ENCODE data around the gene CDK8. TPM values are rescaled to one million over a fixed set of nuclear protein-coding genes. Genes with fewer than 3 reads are reported as not detected.

Gene CDK8
- polyA plus RNA-seq, 2 of the 4 experiments (the other 2 are of a cell fraction): 9.9 to 20.9 TPM

- no peak overlapping the region for H3K27ac ChIP-seq
- ChIA-PET POLR2A (no interaction called here), CTCF (no interaction called here)
- no peaks in the 10 kb centered on the region for H3K4me1 ChIP-seq
- no peak overlapping the region for H3K4me3 ChIP-seq
- DNase-seq (ENCODE audit: low read depth in 1 of 2, low spot score in 1 of 2) (no peak), FAIRE-seq (no peak), ATAC-seq (no peak)
- no peaks in the 10 kb centered on the region for H3K9me3 ChIP-seq
- TF ChIP-seq PHF8 (IDR thresholded peaks at IDR 0.05; ENCODE audit: borderline replicate concordance, low read depth) (no peak), RNF2 (IDR thresholded peaks at IDR 0.05; ENCODE audit: borderline replicate concordance, low read depth) (no peak), CBX2 (IDR thresholded peaks at IDR 0.05; ENCODE audit: borderline replicate concordance, low read depth) (no peak), FOSB (CRISPR knock-in tag; IDR thresholded peaks at IDR 0.05) (no peak)
- no peak overlapping the region for H3K4me2 ChIP-seq
- 92% methylated on average over 5 of the region's 5 CpGs for WGBS (ENCODE audit: missing lambda C conversion rate)
These were observed 81.2 kb downstream of the CDK8 start for GRCh38 chr13:26335158-26335557.

- CTCF ChIA-PET: no interaction called here
- ATAC-seq: no peak
These were observed 86.9 kb downstream of the CDK8 start for GRCh38 chr13:26340807-26341206.

GRCh38 chr13:26342898-26343297, 89.0 kb downstream of the CDK8 start:
- DNase-seq (ENCODE audit: low read depth in 1 of 2, low spot score in 1 of 2) (no peak), ATAC-seq (no peak), FAIRE-seq (no peak)
- H3K4me1 ChIP-seq: no peaks in the 10 kb centered on the region
- no peak overlapping the region for H3K4me3 ChIP-seq
- WGBS (ENCODE audit: missing lambda C conversion rate): 93% methylated on average over 5 of the region's 5 CpGs
- CTCF ChIA-PET: no interaction called here
- TF ChIP-seq E2F6 (IDR thresholded peaks at IDR 0.05; ENCODE audit: borderline replicate concordance, low read depth) (no peak), CHD4 (IDR thresholded peaks at IDR 0.05; ENCODE audit: borderline replicate concordance) (no peak), HMGXB4 (CRISPR knock-in tag; IDR thresholded peaks at IDR 0.05; ENCODE audit: borderline replicate concordance) (no peak), RNF2 (IDR thresholded peaks at IDR 0.05; ENCODE audit: borderline replicate concordance, low read depth) (no peak)
- no peaks in the 10 kb centered on the region for H3K9me3 ChIP-seq
- H3K4me2 ChIP-seq: no peak overlapping the region
- H3K27ac ChIP-seq: no peak overlapping the region
- POLR2A ChIA-PET: no interaction called here

More at GRCh38 chr13:26340807-26341206, 86.9 kb downstream of the CDK8 start:
- DNase-seq (ENCODE audit: low read depth in 1 of 2, low spot score in 1 of 2): no peak
- H3K4me1 ChIP-seq: no peaks in the 10 kb centered on the region
- TF ChIP-seq CBX8 (IDR thresholded peaks at IDR 0.05) (no peak), USF2 (IDR thresholded peaks at IDR 0.05) (no peak), POLR2AphosphoS2 (conservative IDR thresholded peaks at IDR 0.05; ENCODE audit: low read length) (no peak), E2F6 (IDR thresholded peaks at IDR 0.05; ENCODE audit: borderline replicate concordance, low read depth) (no peak), TFCP2L1 (CRISPR knock-in tag; IDR thresholded peaks at IDR 0.05) (no peak), GATA3 (IDR thresholded peaks at IDR 0.05; ENCODE audit: borderline replicate concordance) (no peak), ESRRA (IDR thresholded peaks at IDR 0.05; ENCODE audit: borderline replicate concordance, low read length) (no peak), PBX3 (IDR thresholded peaks at IDR 0.05) (no peak), ELK1 (IDR thresholded peaks at IDR 0.05; ENCODE audit: low read depth, low read length) (no peak), NFE2L2 (conservative IDR thresholded peaks at IDR 0.05; ENCODE audit: low read length) (no peak), POLR2A (IDR thresholded peaks at IDR 0.05; ENCODE audit: low read length) (no peak), MAX (IDR thresholded peaks at IDR 0.05) (no peak), HOXA7 (CRISPR knock-in tag; IDR thresholded peaks at IDR 0.05) (no peak), NR3C1 (IDR thresholded peaks at IDR 0.05) (no peak), CHD2 (IDR thresholded peaks at IDR 0.05; ENCODE audit: low read length, partially characterized antibody) (no peak)
- no peak for FAIRE-seq
- no peak overlapping the region for H3K4me2 ChIP-seq
- H3K4me3 ChIP-seq: no peak overlapping the region
- 93% methylated on average over 2 of the region's 2 CpGs for WGBS (ENCODE audit: missing lambda C conversion rate)
- POLR2A ChIA-PET: no interaction called here
- no peak overlapping the region for H3K27ac ChIP-seq
- no peaks in the 10 kb centered on the region for H3K9me3 ChIP-seq
